ENCODE measurements around the gene DNAI1. TPM values are rescaled to one million over a fixed set of nuclear protein-coding genes. Genes with fewer than 3 reads are reported as not detected.

The DNAI1 gene
- polyA plus RNA-seq, 1 of the 3 experiments (the other 2 are of a cell fraction): 0.46 TPM

- no peaks in the 10 kb centered on the region for H4K20me1 ChIP-seq (ENCODE audit: insufficient read depth)
- H3K27me3 ChIP-seq (ENCODE audit: insufficient read depth): no peaks in the 10 kb centered on the region; the same call in 1 of the 2 replicates
- TF ChIP-seq NRF1 (IDR thresholded peaks at IDR 0.05; ENCODE audit: low read depth, low read length): no peak
- TF ChIP-seq IRF3 (IDR thresholded peaks at IDR 0.05; ENCODE audit: low read depth, low read length): no peak
- TF ChIP-seq SMC3 (IDR thresholded peaks at IDR 0.05; ENCODE audit: low read depth, low read length): no peak
- no peak for TF ChIP-seq TEAD4 (IDR thresholded peaks at IDR 0.05; ENCODE audit: borderline replicate concordance, insufficient read depth)
- TF ChIP-seq RFX5 (IDR thresholded peaks at IDR 0.05; ENCODE audit: low read length): no peak
- no peak for TF ChIP-seq CTCF (IDR thresholded peaks at IDR 0.05)
- TF ChIP-seq YY1 (IDR thresholded peaks at IDR 0.05; ENCODE audit: low read depth): no peak
- no peak for TF ChIP-seq FOXM1 (IDR thresholded peaks at IDR 0.05; ENCODE audit: low read depth)
- H3K79me2 ChIP-seq (ENCODE audit: insufficient read depth): no peaks in the 10 kb centered on the region
- H3K9me2 ChIP-seq: no peaks in the 10 kb centered on the region
- CTCF ChIA-PET: interaction anchor here (1.0 to 18.0 kb wide), 8 partner anchors 8 to 223 kb away, joined by 3 to 507 read pairs (median 8); partner anchors contain the start of gene CNTFR
- H3K4me1 ChIP-seq (ENCODE audit: control insufficient read depth in 1 of 2, insufficient read depth in 2 of 2, low read depth in 1 of 2, low read length in 1 of 2): peaks cover 0 to 85% of the 10 kb centered on the region in 2 experiments; a peak in 1 of 4 replicates
- H3K36me3 ChIP-seq (replicated peaks in 1 of 2; ENCODE audit: control insufficient read depth in 1 of 2, insufficient read depth in 2 of 2, low read length in 1 of 2): no peaks in the 10 kb centered on the region
- H3F3A ChIP-seq (replicated peaks; ENCODE audit: insufficient read depth): no peaks in the 10 kb centered on the region
- H3K4me3 ChIP-seq (ENCODE audit: low read depth in 2 of 2, low read length in 1 of 2): no peak overlapping the region
- no peak overlapping the region for H3K4me2 ChIP-seq
- peak overlapping the region in 1 of 2 experiments; percentile 74; a peak in 1 of 4 replicates for H3K27ac ChIP-seq (ENCODE audit: low read depth in 2 of 2, low read length in 1 of 2)
- WGBS (ENCODE audit: low lambda C conversion rate): 87% methylated on average over 8 of the region's 13 CpGs
- H3K9ac ChIP-seq: no peak overlapping the region
- no peaks in the 10 kb centered on the region for H3K9me3 ChIP-seq
- POLR2A ChIA-PET: interaction anchor here (1.3 to 2.3 kb wide), 3 partner anchors 14 to 36 kb away, joined by 3 to 10 read pairs (median 4); no protein-coding TSS in a partner anchor
- no peak overlapping the region for H2AFZ ChIP-seq (ENCODE audit: low read depth)
- no peak for DNase-seq
These were observed 97.4 kb downstream of the DNAI1 start for GRCh38 chr9:34555936-34556525.

- POLR2A ChIA-PET: no interaction called here
- H3K4me3 ChIP-seq (ENCODE audit: low read depth in 2 of 2, low read length in 1 of 2): no peak overlapping the region
- 33% methylated on average over 2 of the region's 6 CpGs for WGBS (ENCODE audit: low lambda C conversion rate)
- peak overlapping the region in 1 of 2 experiments; percentile 74; a peak in 1 of 4 replicates for H3K27ac ChIP-seq (ENCODE audit: low read depth in 2 of 2, low read length in 1 of 2)
- H3K4me2 ChIP-seq: no peak overlapping the region
- peaks cover 0 to 94% of the 10 kb centered on the region in 2 experiments; a peak in 2 of 4 replicates for H3K4me1 ChIP-seq (ENCODE audit: control insufficient read depth in 1 of 2, insufficient read depth in 2 of 2, low read depth in 1 of 2, low read length in 1 of 2)
- H3K27me3 ChIP-seq (ENCODE audit: insufficient read depth): no peaks in the 10 kb centered on the region; the same call in 1 of the 2 replicates
- no peak overlapping the region for H2AFZ ChIP-seq (ENCODE audit: low read depth)
- no peaks in the 10 kb centered on the region for H3K79me2 ChIP-seq (ENCODE audit: insufficient read depth)
- H3K9me2 ChIP-seq: no peaks in the 10 kb centered on the region
- H3F3A ChIP-seq (replicated peaks; ENCODE audit: insufficient read depth): no peaks in the 10 kb centered on the region
- CTCF ChIA-PET: interaction anchor here (0.9 to 18.0 kb wide), 7 partner anchors 9 to 153 kb away, joined by 3 to 507 read pairs (median 5); partner anchors contain the start of genes CNTFR and RPP25L
- H3K9ac ChIP-seq: no peak overlapping the region
- H4K20me1 ChIP-seq (ENCODE audit: insufficient read depth): no peaks in the 10 kb centered on the region
- DNase-seq: no peak
- no peaks in the 10 kb centered on the region for H3K9me3 ChIP-seq
- H3K36me3 ChIP-seq (replicated peaks in 1 of 2; ENCODE audit: control insufficient read depth in 1 of 2, insufficient read depth in 2 of 2, low read length in 1 of 2): no peaks in the 10 kb centered on the region
- TF ChIP-seq FOSL2 (IDR thresholded peaks at IDR 0.05; ENCODE audit: borderline replicate concordance, low read depth) (no peak), RXRA (IDR thresholded peaks at IDR 0.05; ENCODE audit: borderline replicate concordance, low read depth) (no peak), GATA2 (CRISPR knock-in tag; IDR thresholded peaks at IDR 0.05) (no peak), GABPA (IDR thresholded peaks at IDR 0.05; ENCODE audit: low read depth) (no peak), TCF12 (IDR thresholded peaks at IDR 0.05) (no peak), FOXM1 (IDR thresholded peaks at IDR 0.05; ENCODE audit: low read depth) (no peak), EZH2phosphoT487 (IDR thresholded peaks at IDR 0.05; ENCODE audit: borderline replicate concordance, low read depth) (no peak), SIN3A (IDR thresholded peaks at IDR 0.05; ENCODE audit: borderline replicate concordance, low read depth, low read length) (no peak), SMC3 (IDR thresholded peaks at IDR 0.05; ENCODE audit: low read depth, low read length) (no peak), MEF2A (IDR thresholded peaks at IDR 0.05; ENCODE audit: borderline replicate concordance, low read depth) (no peak), POLR2AphosphoS5 (IDR thresholded peaks at IDR 0.05; ENCODE audit: low read depth, low read length) (no peak), USF2 (IDR thresholded peaks at IDR 0.05; ENCODE audit: borderline replicate concordance, low read depth, low read length) (no peak), ZBTB33 (IDR thresholded peaks at IDR 0.05; ENCODE audit: borderline replicate concordance, low read depth) (no peak), TAF1 (IDR thresholded peaks at IDR 0.05; ENCODE audit: borderline replicate concordance, low read depth, low read length) (no peak), MAX (IDR thresholded peaks at IDR 0.05; ENCODE audit: low read depth) (no peak)
These were observed 98.3 kb downstream of the DNAI1 start for GRCh38 chr9:34556949-34557348.
